ENCODE measurements around the gene ZCWPW1. TPM values are rescaled to one million over a fixed set of nuclear protein-coding genes. Genes with fewer than 3 reads are reported as not detected.

The ZCWPW1 gene
- total RNA-seq, 1 experiment from 2014 or later, result 0.45 TPM

GRCh38 chr7:100446040-100446439 is 17.5 kb upstream of the ZCWPW1 start:
- no peak overlapping the region for H3K27ac ChIP-seq (ENCODE audit: low read depth, low read length, poor library complexity, severe bottlenecking)
- CTCF ChIA-PET, result interaction anchor here (0.7 kb wide), 1 partner anchor 960 kb away, joined by 3 read pairs; no protein-coding TSS in a partner anchor
- intact Hi-C loops (cut with micrococcal nuclease; ENCODE audit: unreplicated experiment), result no loop called here
- no peaks in the 10 kb centered on the region for H3K4me1 ChIP-seq (ENCODE audit: insufficient read depth, low read length, poor library complexity, severe bottlenecking)
- TF ChIP-seq EZH2 (IDR thresholded peaks at IDR 0.05; ENCODE audit: borderline replicate concordance, low read depth, low read length, poor library complexity, severe bottlenecking) (no peak), CTCF (conservative IDR thresholded peaks at IDR 0.05; ENCODE audit: low read depth, low read length) (no peak)
- BruUV-seq (replicated peaks), result no TSS peak
- no peak overlapping the region for H3K4me3 ChIP-seq (ENCODE audit: low read depth, low read length, poor library complexity, severe bottlenecking)
- H3K27me3 ChIP-seq (replicated peaks; ENCODE audit: insufficient read depth, low read depth, low read length, poor library complexity), result no peaks in the 10 kb centered on the region
- POLR2A ChIA-PET (ENCODE audit: low non-redundant PET), result no interaction called here
- no peaks in the 10 kb centered on the region for H3K9me3 ChIP-seq (ENCODE audit: low read depth, low read length, poor library complexity, severe bottlenecking)
- no peaks in the 10 kb centered on the region for H3K36me3 ChIP-seq (ENCODE audit: insufficient read depth, low read length, poor library complexity, severe bottlenecking)
- no peak for DNase-seq (ENCODE audit: low spot score)

- no peak for TF ChIP-seq EZH2 (IDR thresholded peaks at IDR 0.05; ENCODE audit: borderline replicate concordance, low read depth, low read length, poor library complexity, severe bottlenecking)
- TF ChIP-seq CTCF (conservative IDR thresholded peaks at IDR 0.05; ENCODE audit: low read depth, low read length), result no peak
- no peaks in the 10 kb centered on the region for H3K36me3 ChIP-seq (ENCODE audit: insufficient read depth, low read length, poor library complexity, severe bottlenecking)
- H3K27ac ChIP-seq (ENCODE audit: low read depth, low read length, poor library complexity, severe bottlenecking), result no peak overlapping the region
- intact Hi-C loops (cut with micrococcal nuclease; ENCODE audit: unreplicated experiment), result no loop called here
- ChIA-PET POLR2A (ENCODE audit: low non-redundant PET) (no interaction called here), CTCF (no interaction called here)
- BruUV-seq (replicated peaks), result no TSS peak
- no peak overlapping the region for H3K4me3 ChIP-seq (ENCODE audit: low read depth, low read length, poor library complexity, severe bottlenecking)
- no peaks in the 10 kb centered on the region for H3K4me1 ChIP-seq (ENCODE audit: insufficient read depth, low read length, poor library complexity, severe bottlenecking)
- H3K27me3 ChIP-seq (replicated peaks; ENCODE audit: insufficient read depth, low read depth, low read length, poor library complexity), result no peaks in the 10 kb centered on the region
- no peaks in the 10 kb centered on the region for H3K9me3 ChIP-seq (ENCODE audit: low read depth, low read length, poor library complexity, severe bottlenecking)
- no peak for DNase-seq (ENCODE audit: low spot score)
Measured at GRCh38 chr7:100444311-100445278, 16.1 kb upstream of the ZCWPW1 start.

- no peaks in the 10 kb centered on the region for H3K27me3 ChIP-seq (replicated peaks; ENCODE audit: insufficient read depth, low read depth, low read length, poor library complexity)
- ChIA-PET CTCF (no interaction called here), POLR2A (ENCODE audit: low non-redundant PET) (no interaction called here)
- H3K4me3 ChIP-seq (ENCODE audit: low read depth, low read length, poor library complexity, severe bottlenecking), result no peak overlapping the region
- intact Hi-C loops (cut with micrococcal nuclease; ENCODE audit: unreplicated experiment), result no loop called here
- TF ChIP-seq CTCF (conservative IDR thresholded peaks at IDR 0.05; ENCODE audit: low read depth, low read length) (no peak), EZH2 (IDR thresholded peaks at IDR 0.05; ENCODE audit: borderline replicate concordance, low read depth, low read length, poor library complexity, severe bottlenecking) (no peak)
- H3K4me1 ChIP-seq (ENCODE audit: insufficient read depth, low read length, poor library complexity, severe bottlenecking), result no peaks in the 10 kb centered on the region
- no peaks in the 10 kb centered on the region for H3K9me3 ChIP-seq (ENCODE audit: low read depth, low read length, poor library complexity, severe bottlenecking)
- no TSS peak for BruUV-seq (replicated peaks)
- DNase-seq (ENCODE audit: low spot score), result no peak
- H3K36me3 ChIP-seq (ENCODE audit: insufficient read depth, low read length, poor library complexity, severe bottlenecking), result no peaks in the 10 kb centered on the region
- no peak overlapping the region for H3K27ac ChIP-seq (ENCODE audit: low read depth, low read length, poor library complexity, severe bottlenecking)
Measured at GRCh38 chr7:100443096-100443840, 14.8 kb upstream of the ZCWPW1 start.

All from A673 (cell line).